Measurements from ENCODE around the gene RFLNA.

The RFLNA gene

DNA sequence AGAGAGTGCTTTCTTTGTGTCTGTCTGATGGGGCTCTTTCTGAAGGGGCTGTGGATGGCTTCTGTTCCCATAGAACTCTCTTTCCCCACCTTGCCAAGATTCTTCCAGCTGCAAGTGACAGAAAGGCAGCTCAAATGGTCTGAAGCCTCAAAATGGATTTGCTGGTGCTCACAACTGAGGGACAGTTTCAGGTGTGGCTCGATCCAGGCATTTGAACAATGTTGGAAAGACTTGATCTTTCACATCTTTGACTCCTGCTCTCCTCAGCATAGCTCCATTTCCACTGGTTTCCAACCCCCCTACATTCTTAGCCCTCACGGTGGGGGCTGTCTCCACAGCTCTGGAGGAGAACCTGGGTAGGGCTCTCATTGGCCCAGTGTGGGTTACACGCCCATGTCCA lies 15.9 kb downstream of the RFLNA start:
- DNase-seq (ENCODE audit: low spot score) = no peak
- TF ChIP-seq, protein P1, sequence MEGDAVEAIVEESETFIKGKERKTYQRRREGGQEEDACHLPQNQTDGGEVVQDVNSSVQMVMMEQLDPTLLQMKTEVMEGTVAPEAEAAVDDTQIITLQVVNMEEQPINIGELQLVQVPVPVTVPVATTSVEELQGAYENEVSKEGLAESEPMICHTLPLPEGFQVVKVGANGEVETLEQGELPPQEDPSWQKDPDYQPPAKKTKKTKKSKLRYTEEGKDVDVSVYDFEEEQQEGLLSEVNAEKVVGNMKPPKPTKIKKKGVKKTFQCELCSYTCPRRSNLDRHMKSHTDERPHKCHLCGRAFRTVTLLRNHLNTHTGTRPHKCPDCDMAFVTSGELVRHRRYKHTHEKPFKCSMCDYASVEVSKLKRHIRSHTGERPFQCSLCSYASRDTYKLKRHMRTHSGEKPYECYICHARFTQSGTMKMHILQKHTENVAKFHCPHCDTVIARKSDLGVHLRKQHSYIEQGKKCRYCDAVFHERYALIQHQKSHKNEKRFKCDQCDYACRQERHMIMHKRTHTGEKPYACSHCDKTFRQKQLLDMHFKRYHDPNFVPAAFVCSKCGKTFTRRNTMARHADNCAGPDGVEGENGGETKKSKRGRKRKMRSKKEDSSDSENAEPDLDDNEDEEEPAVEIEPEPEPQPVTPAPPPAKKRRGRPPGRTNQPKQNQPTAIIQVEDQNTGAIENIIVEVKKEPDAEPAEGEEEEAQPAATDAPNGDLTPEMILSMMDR (IDR thresholded peaks at IDR 0.05; ENCODE audit: borderline replicate concordance, control extremely low read depth, extremely low read depth, insufficient read depth, missing control alignments) = no peak
- in situ Hi-C loops (cut with MboI; ENCODE audit: low sequenced_read_pairs, unreplicated experiment) = loop anchor here (5.0 kb wide), 1 partner anchor 268 kb away; no protein-coding TSS in a partner anchor

DNA sequence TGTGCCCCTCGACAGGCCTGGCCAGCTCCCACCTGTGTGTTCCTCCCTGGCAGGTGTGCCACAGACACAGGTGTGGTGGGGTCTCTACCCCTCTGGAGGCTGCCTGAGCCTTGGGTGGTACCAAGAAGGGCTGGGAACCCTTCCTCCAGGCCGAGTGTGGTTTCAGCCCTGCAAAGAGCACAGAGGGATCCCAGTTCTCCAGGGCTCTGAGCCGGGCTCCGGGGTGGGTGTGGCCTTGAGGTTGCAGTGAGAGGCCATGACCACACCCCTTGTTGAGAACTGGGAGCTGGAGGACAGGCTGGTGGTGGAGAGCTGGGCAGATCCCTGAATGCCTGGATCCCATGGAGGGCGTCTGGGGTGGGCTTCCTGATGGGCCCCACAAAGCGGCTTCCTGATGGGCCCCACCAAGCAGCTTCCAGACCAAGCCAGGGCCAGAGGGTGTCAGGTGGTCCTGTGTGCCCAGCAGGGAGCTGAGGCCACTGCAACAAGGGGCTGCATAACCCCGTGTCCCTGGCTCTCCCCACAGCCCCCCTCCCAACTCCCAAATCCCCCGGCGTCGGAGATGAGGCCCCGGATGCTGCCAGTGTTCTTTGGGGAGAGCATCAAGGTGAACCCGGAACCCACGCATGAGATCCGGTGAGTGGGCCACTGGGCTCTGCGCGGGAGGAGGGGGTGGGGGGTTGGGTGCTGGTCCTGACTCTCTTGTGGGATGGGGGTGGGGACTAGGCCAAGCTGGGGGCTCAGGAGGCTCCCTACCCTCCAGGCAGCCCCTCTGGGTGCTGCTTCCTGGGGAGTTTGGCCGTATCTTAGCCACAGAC lies 16.6 kb downstream of the RFLNA start:
- in situ Hi-C loops (cut with MboI; ENCODE audit: low sequenced_read_pairs, unreplicated experiment) = loop anchor here (5.0 kb wide), 1 partner anchor 269 kb away; no protein-coding TSS in a partner anchor
- no peak for DNase-seq (ENCODE audit: low spot score)
- TF ChIP-seq, protein P1 (IDR thresholded peaks at IDR 0.05; ENCODE audit: borderline replicate concordance, control extremely low read depth, extremely low read depth, insufficient read depth, missing control alignments) = no peak

GRCh38 chr12:124312601-124313000 lies 17.7 kb downstream of the RFLNA start:
- TF ChIP-seq, protein P1 (IDR thresholded peaks at IDR 0.05; ENCODE audit: borderline replicate concordance, control extremely low read depth, extremely low read depth, insufficient read depth, missing control alignments) = no peak
- DNase-seq (ENCODE audit: low spot score) = no peak
- in situ Hi-C loops (cut with MboI; ENCODE audit: low sequenced_read_pairs, unreplicated experiment) = loop anchor here (5.0 kb wide), 1 partner anchor 270 kb away; no protein-coding TSS in a partner anchor

- DNase-seq (ENCODE audit: low spot score) = no peak
- in situ Hi-C loops (cut with MboI; ENCODE audit: low sequenced_read_pairs, unreplicated experiment) = loop anchor here (5.0 kb wide), 1 partner anchor 272 kb away; no protein-coding TSS in a partner anchor
- TF ChIP-seq, protein P1 (IDR thresholded peaks at IDR 0.05; ENCODE audit: borderline replicate concordance, control extremely low read depth, extremely low read depth, insufficient read depth, missing control alignments) = no peak
These were observed 19.3 kb downstream of the RFLNA start for GRCh38 chr12:124314207-124314606.

- in situ Hi-C loops (cut with MboI; ENCODE audit: low sequenced_read_pairs, unreplicated experiment) = loop anchor here (5.0 kb wide), 1 partner anchor 272 kb away; no protein-coding TSS in a partner anchor
- TF ChIP-seq, protein P1 (IDR thresholded peaks at IDR 0.05; ENCODE audit: borderline replicate concordance, control extremely low read depth, extremely low read depth, insufficient read depth, missing control alignments) = no peak
- no peak for DNase-seq (ENCODE audit: low spot score)
These were observed 19.9 kb downstream of the RFLNA start for GRCh38 chr12:124314766-124315165.

- in situ Hi-C loops (cut with MboI; ENCODE audit: low sequenced_read_pairs, unreplicated experiment) = no loop called here
- no peak for DNase-seq (ENCODE audit: low spot score)
These were observed 20.6 kb downstream of the RFLNA start for GRCh38 chr12:124315372-124316044.

More at GRCh38 chr12:124315372-124316044, 20.6 kb downstream of the RFLNA start:
- TF ChIP-seq, protein P1 (IDR thresholded peaks at IDR 0.05; ENCODE audit: borderline replicate concordance, control extremely low read depth, extremely low read depth, insufficient read depth, missing control alignments) = no peak

Data from GM13976 (cell line).